ENCODE measurements around the gene PLEKHO1.
A peak's percentile ranks its signal among the peaks of the same experiment; 100 is the strongest.
"Not testable (repeated sequence)": the region's sequence is repeated elsewhere in the genome, so short reads cannot be mapped to it uniquely, and the experiment has no call there.

PLEKHO1 gene, protein sequence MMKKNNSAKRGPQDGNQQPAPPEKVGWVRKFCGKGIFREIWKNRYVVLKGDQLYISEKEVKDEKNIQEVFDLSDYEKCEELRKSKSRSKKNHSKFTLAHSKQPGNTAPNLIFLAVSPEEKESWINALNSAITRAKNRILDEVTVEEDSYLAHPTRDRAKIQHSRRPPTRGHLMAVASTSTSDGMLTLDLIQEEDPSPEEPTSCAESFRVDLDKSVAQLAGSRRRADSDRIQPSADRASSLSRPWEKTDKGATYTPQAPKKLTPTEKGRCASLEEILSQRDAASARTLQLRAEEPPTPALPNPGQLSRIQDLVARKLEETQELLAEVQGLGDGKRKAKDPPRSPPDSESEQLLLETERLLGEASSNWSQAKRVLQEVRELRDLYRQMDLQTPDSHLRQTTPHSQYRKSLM
- long read RNA-seq, donor 1, transcript PLEKHO1-205 (5 exons, 1,025 nt) = minor isoform, 7 of 84 reads
- long read RNA-seq, donor 1, transcript PLEKHO1-201 (6 exons, 2,050 nt) = major isoform, 27 of 84 reads
- long read RNA-seq, donor 1, partial matches to known transcripts = 49 of 84 reads
- long read RNA-seq, donor 1, other reads (novel, unspliced or antisense) = 0 of 84 reads
- long read RNA-seq, donor 2, transcript PLEKHO1-205 (5 exons, 1,025 nt) = minor isoform, 8 of 21 reads
- long read RNA-seq, donor 2, transcript PLEKHO1-201 (6 exons, 2,050 nt) = major isoform, 12 of 21 reads
- long read RNA-seq, donor 2, partial matches to known transcripts = 0 of 21 reads
- long read RNA-seq, donor 2, other reads (novel, unspliced or antisense) = 0 of 21 reads
- long read RNA-seq, donor 3, transcript PLEKHO1-201 (6 exons, 2,050 nt) = major isoform, 6 of 9 reads
- long read RNA-seq, donor 3, partial matches to known transcripts = 0 of 9 reads
- long read RNA-seq, donor 3, other reads (novel, unspliced or antisense) = 0 of 9 reads
- long read RNA-seq, donor 4, transcript PLEKHO1-205 (5 exons, 1,025 nt) = minor isoform, 5 of 52 reads
- long read RNA-seq, donor 4, transcript PLEKHO1-201 (6 exons, 2,050 nt) = major isoform, 17 of 52 reads
- long read RNA-seq, donor 4, partial matches to known transcripts = 29 of 52 reads
- long read RNA-seq, donor 4, other reads (novel, unspliced or antisense) = 0 of 52 reads
- long read RNA-seq, donor 5, transcript PLEKHO1-201 (6 exons, 2,050 nt) = major isoform, 21 of 27 reads
- long read RNA-seq, donor 5, partial matches to known transcripts = 0 of 27 reads
- long read RNA-seq, donor 5, other reads (novel, unspliced or antisense) = 0 of 27 reads
- long read RNA-seq, donor 6, transcript PLEKHO1-201 (6 exons, 2,050 nt) = major isoform, 17 of 22 reads
- long read RNA-seq, donor 6, partial matches to known transcripts = 0 of 22 reads
- long read RNA-seq, donor 6, other reads (novel, unspliced or antisense) = 0 of 22 reads
- long read RNA-seq, donor 7, transcript PLEKHO1-201 (6 exons, 2,050 nt) = major isoform, 36 of 45 reads
- long read RNA-seq, donor 7, transcript PLEKHO1-205 (5 exons, 1,025 nt) = minor isoform, 6 of 45 reads
- long read RNA-seq, donor 7, partial matches to known transcripts = 0 of 45 reads
- long read RNA-seq, donor 7, other reads (novel, unspliced or antisense) = 0 of 45 reads
- long read RNA-seq, donor 8, transcript PLEKHO1-201 (6 exons, 2,050 nt) = major isoform, 24 of 31 reads
- long read RNA-seq, donor 8, transcript PLEKHO1-205 (5 exons, 1,025 nt) = minor isoform, 7 of 31 reads
- long read RNA-seq, donor 8, partial matches to known transcripts = 0 of 31 reads
- long read RNA-seq, donor 8, other reads (novel, unspliced or antisense) = 0 of 31 reads

DNA sequence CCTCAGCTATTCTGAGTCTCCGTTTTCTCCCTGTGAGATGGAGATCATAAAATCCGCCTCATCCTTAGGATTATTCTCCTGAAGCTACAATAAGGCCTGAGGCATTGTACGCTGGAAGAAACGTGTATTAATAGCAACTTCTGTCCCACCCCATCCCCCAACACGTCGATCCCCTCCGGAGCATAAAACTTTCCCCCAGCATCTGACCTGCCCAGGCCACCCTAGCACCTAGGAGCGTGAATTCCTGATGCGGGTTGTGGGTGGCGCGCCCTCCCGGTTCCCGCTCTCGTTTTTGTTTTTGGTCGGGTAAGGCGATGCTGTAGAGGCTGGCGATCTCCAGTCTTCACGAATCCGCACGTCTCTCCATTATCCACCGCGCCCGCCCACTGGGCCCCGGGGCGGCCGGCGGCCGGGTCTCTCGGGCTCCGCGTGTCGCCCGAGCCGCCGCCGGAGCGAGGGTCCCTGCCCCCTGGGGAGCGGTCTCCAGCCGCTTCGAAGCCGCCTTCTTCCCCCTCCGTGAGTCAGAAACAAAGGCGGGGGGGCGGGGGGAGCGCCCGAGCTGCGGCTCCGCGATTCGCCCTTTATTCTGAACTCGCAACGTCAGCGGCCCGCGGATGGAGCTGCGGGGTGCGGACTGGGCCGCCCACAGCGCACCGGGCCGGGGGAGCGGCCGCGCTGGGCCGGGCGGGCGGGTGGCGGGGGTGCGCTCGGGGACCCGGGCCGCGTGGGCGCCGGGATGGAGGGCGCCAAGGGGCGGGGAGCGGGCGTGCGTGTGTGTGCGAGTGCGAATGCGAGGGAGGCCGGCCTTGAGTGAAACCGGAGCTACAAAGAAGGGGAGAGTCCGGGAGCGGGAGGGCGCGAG lies at the start of gene PLEKHO1:
PLEKHO1 (plus strand) TSS at position 646 of the 862 bp plus-strand sequence. CDS start 342 bp downstream, outside the sequence.
- DNase-seq = peak; percentile 91

DNA sequence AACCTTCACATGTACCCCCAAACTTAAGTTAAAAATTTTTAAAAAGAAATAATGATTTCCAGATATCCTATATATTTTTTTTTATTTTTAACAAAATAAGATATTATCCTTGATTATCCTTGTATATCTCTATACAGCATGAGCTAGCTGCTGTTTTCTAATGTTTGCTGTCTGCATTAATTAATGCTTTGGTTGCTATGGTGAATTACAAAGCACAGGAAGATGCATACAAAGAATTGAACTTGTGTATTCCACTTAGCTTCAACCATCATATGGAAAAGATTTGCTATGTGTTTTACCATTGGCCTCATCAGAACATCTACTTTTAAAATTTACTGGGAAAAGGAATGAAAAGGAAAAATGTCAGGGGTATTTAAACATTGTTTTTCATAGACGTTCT lies 46.7 kb upstream of the PLEKHO1 start:
- no peak for DNase-seq

DNA sequence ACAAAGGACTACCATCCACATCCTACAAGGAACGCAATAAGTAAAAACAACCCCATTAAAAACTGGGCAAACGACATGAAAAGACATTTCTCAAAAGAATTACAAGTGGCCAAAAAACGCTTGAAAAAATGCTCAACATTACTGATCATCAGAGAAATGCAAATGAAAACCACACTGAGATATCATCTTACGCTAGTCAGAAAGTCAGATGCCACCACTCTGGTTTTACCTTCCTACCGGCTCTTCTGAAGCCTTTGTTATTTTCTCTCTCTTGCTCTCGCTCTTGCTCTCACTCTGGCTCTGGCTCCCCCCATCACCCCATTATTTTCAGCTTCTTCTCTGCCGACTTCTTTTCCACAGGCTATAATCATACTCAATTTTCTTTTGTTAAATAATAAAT lies 43.4 kb upstream of the PLEKHO1 start:
- no peak for DNase-seq

DNA sequence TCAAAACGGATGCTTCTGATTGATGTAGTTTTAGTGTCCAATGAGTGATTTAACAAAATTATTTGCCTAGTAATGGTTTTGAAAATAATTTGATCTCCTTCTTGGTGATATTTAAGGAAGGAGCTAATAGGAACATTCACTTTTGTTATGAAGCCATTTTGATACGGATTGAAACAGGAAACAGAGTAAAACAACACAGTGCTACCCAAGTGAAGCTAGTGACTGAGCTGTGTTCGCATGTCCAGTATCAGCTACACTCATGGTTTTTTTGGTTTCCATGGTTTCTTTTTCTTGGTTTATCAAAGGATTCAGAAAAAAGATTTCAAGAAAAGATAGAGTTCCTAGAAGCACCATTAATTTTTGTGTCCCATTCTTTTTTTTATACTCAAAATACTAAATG lies 40.1 kb upstream of the PLEKHO1 start:
- no peak for DNase-seq

DNA sequence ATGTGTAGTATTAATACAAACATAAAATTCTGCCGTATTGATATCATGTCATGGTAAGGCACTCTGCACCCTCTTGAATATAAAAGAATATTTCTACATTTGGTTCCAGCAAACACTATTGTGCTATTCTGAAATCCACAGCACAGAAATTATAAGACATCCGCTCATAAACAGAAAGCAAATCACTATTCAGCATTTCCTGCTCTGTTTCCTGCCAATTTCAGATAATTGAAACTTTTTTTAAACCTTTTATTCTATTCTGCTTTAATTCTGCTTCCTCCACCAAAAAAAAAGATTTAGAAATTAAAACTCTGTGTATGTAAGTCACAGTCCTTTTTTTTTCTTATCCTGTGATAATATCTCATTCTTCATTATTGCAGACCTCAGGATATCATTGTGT lies 39.6 kb upstream of the PLEKHO1 start:
- DNase-seq = no peak

DNA sequence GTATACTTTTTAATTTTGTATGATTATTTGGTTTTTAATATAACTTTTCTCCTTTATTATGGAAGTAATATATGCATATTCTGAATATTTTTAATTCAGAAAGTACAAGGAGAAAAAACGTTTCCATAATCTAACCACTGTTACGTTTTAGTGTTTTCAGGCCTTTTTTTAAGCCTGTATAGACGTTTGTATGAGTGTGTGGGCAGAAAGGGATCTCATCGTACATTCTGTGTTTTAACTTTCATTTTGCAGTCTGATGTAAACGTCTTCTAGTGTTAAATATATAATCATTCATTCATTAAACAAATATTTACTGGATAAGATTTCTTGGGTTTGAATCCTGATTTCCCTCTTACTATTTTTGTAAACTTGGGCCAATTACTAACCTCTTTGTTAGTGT lies 38.0 kb upstream of the PLEKHO1 start:
- no peak for DNase-seq

DNA sequence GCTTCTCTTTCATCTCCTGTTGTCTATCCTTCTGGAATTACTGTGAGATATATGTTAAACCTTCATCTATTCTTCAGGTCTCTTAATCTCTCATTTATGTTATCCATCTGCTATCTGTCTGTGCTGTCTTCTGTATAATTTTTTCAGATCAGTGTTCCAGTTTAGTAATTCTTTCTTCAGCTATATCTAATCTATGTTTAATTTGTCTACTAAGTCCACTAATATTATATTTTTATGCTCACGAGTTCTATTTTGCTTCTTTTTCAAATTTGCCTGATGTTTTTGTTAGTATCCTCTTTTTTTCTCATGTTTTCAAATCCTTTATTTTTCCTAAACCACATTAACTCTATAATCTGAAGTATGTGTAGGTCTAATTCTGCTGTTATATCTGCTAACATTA lies 34.6 kb upstream of the PLEKHO1 start:
- DNase-seq = no peak

DNA sequence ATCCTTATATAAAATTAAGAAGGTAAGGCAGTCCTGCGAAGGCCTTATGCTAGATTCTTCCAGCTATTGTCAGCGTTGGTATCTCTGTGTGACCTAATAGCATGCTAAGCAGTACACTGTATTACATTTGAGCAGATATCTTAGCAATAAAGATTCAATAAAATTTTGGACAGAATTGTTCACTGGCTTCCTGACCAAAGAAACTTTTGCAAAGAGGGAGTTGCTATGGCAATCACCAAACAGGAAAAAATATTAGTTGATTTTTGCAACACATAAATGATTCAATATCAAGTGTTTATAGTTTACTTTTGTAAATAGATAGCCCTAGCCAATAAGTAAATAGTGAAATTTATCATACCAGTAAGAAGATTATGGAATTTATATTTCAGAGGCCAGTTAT lies 31.0 kb upstream of the PLEKHO1 start:
- DNase-seq = no peak

DNA sequence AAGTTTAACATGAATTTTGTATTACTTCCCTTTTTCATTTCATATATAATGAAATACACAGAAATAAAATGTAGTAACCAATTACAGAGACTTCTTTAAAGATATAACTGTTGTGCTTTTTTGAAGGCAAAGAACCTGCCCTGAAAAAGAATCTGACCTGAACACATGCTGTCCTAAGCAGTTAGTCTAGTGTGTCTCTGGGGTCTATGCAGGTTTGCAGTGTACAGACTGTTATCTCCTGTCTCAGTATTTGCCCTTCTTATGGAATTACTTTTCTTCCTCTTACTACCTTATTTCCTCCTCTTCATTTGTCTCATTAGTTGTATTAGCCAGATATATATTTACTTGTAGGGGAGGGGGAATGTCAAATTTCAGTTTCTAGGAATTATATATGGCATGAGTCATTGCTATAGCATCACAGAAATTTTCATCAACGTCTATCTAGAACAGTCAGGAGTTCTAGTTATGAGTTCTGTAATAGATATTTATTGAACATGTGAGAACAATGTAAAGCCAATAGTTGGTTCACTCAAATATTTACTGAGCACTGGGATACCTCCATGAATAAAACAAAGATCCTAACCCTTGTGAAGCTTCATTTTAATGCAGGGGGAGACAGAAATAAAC lies 28.4 kb upstream of the PLEKHO1 start:
- no peak for DNase-seq

DNA sequence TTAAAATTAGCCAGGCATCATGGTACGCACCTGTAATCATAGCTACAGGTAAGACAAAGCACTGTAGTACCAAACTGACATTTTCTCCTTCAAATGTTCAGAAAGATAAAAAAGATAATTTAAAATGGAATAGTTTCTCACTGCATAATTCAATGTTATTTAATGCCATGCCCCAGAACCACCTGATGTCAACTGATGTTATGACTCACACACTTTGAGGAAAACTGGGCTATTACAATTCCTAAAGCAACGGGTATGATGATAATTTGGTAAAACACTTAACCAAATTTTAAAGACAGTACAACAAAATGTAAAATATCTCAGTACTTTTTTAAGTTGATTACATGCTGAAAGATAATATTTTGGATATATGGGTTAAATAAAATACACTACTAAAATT lies 22.9 kb upstream of the PLEKHO1 start:
- no peak for DNase-seq

DNA sequence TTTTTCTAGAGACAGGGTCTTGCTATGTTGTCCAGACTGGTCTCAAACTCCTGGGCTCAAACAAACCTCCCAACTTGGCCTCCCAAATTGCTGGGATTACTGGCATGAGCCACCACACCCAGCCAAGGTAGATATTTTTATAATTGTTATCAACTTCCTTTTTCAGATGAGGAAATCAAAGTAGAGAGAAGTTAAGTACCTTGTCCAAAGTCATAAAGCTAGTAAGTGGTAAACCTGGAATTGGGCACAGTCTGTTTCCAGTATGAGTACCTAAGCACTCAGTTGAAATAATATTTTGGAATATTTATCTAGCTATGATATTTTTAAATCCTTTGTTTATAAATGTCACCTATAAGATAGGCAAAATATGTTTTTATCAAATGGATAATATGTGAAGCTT lies 22.3 kb upstream of the PLEKHO1 start:
- DNase-seq = no peak

DNA sequence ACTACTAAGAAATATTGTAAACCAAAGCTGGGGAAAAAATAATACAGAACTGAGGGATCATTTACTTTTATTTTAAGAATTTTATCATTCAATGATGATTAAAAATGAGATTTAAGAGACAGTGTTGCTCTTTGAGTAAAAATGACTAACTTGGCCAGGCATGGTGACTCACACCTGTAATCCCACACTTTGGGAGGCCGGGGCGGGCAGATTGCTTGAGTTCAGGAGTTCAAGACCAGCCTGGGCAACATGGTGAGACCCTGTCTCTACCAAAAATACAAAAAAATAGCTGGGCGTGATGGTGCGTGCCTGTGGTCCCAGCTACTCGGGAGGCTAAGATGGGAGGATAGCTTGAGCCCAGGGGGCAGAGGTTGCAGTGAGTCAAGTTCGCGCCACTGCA lies 21.8 kb upstream of the PLEKHO1 start:
- no peak for DNase-seq

DNA sequence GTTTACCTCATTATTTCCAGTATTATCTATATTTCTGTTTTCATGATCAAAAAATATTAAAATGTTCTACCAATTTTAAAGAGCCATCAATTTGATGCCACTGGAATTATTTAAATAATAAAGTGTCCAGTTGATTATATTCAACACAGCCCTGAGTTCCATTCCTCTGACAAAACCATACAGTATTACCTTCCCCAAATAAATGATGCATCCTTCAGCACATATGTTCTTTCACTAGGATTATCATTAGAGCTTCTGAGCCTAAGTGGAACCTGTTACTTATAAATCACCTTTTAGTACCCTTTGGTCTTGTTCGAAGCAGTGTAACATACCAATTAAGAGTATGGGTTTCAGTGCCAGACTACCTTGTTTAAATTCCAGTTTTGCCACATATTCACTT lies 17.3 kb upstream of the PLEKHO1 start:
- DNase-seq = no peak

DNA sequence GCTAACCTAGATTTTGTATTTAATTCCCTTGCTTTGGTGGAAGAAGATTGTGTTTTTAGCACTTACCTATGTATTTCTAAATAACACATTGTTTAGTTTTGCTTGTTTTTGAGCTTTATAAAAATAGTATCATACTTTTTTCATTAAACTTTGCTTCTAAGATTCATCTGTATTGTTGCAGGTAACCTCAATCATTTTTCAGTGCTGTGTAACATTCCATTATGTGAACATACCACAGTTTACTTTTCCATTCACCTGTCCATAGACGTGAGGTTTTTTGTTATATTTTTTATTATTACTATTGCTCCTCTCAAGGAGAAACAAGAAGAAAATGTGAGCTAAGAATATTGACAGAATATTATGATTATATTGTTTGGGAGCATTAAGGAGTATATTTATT lies 15.2 kb upstream of the PLEKHO1 start:
- DNase-seq = no peak

DNA sequence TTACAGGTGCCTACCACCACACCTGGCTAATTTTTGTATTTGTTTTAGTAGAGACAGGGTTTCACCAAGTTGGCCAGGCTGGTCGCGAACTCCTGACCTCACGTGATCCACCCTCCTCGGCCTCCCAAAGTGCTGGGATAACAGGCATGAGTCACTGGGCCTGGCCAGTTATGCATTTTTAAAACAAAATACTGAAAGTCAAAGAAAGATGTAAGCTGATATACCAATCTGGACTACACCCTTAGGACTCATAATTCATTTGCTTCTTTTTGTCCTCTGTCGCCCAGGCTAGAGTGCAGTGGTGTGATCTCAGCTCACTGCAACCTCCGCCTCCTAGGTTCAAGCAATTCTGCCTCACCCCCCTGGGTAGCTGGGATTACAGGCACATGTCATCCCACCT lies 14.3 kb upstream of the PLEKHO1 start:
- DNase-seq = not testable (repeated sequence)

DNA sequence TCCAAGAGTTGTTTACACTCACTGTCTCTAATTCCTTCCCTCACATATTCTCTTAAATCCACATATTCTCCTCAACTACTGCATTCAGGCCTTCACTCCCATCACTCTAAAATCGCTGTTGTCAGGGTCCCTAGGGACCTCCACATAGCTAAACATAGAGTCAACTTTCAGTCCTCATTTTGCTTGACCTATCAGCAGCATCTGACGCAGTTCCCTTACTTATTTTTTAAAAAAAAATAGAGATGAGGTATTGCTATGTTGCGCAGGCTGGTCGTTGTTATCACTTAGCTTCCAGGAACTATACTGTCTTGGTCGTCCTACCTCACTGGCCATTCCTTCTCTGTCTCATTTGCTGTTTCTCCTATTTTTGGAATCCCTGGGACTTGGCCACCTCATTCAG lies 11.7 kb upstream of the PLEKHO1 start:
- DNase-seq = no peak

DNA sequence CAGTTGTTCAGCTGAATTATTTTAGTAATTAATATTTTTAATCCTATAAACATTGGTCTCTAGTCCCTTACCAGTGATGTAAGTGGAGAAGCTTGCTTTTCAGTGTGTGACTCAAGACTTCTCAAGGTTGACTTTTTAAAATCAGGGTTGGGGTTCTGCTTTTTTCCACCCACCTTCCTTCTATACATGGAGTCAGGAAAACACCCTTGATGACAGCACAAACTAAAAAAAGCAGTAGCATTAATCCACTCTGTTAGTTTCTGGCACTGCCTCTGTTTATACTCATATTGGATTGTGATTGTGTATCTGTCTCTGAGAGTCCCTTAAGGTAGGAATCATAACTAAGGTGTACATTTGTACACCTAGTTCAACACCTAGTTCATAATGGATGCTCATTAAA lies 8.3 kb upstream of the PLEKHO1 start:
- DNase-seq = no peak

DNA sequence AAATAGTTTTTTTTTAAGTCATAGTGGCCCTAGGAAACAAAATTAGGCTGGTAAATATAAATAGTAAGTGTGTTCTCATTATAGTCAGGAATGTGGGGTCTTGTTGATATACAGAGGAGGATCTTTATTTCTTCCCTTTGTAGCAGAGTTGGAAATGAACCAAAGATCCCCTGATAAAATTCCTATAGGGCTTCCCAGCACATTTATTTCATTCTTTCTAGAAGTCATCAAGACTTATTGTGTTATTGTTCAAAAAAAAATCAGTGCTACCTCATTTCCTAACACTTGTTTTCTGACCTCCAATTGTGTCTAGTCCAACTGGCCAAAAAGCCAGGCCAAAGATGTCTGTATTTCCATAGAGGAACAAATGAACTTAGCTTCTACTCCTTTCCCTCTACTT lies 7.6 kb upstream of the PLEKHO1 start:
- no peak for DNase-seq

DNA sequence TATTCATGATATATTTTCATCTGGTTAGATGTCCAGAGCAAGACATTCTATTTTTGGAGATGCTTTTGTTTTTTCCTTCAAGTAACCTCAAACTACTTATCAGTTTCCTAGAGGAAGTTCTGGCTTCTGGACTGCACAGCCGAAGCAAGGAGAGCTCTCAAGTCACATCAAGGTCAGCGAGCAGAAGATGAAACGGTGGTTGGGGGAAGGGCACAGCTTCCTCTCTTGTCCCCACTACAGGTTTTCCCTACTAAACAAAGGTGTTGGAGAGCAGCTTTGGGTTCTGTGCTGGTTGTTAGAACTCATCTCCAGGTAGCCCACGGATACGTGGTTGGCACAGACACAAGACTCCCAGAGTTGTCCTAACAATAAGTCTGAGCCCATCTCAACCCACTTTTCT lies 5.1 kb upstream of the PLEKHO1 start:
- DNase-seq = no peak

DNA sequence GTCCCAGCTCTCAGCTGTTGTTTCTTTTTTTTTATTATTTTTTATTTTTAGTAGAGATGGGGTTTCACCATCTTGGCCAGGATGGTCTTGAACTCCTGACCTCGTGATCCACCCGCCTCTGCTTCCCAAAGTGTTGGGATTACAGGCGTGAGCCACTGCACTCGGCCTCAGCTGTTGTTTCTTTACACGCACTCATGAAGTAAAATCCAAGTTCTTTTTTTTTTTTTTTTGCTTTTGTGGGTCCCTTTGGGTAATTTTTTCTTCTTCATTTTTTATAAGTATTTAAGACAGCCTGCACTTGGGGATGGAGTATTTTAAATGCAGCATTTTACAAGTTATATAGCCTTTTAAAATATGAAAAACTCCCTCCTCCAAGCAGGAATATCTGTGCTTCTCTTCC lies 3.7 kb upstream of the PLEKHO1 start:
- not testable (repeated sequence) for DNase-seq
